ENCODE measurements around the gene CHD1. TPM values are rescaled to one million over a fixed set of nuclear protein-coding genes. Genes with fewer than 3 reads are reported as not detected.

The CHD1 gene
- total RNA-seq, 1 experiment from 2014 or later = 41.8 TPM

- TF ChIP-seq NR3C1 (CRISPR knock-in tag; conservative IDR thresholded peaks at IDR 0.05; ENCODE audit: low read depth) (no peak), NFATC4 (CRISPR knock-in tag; IDR thresholded peaks at IDR 0.05) (no peak)
- TF ChIP-seq, protein P1, sequence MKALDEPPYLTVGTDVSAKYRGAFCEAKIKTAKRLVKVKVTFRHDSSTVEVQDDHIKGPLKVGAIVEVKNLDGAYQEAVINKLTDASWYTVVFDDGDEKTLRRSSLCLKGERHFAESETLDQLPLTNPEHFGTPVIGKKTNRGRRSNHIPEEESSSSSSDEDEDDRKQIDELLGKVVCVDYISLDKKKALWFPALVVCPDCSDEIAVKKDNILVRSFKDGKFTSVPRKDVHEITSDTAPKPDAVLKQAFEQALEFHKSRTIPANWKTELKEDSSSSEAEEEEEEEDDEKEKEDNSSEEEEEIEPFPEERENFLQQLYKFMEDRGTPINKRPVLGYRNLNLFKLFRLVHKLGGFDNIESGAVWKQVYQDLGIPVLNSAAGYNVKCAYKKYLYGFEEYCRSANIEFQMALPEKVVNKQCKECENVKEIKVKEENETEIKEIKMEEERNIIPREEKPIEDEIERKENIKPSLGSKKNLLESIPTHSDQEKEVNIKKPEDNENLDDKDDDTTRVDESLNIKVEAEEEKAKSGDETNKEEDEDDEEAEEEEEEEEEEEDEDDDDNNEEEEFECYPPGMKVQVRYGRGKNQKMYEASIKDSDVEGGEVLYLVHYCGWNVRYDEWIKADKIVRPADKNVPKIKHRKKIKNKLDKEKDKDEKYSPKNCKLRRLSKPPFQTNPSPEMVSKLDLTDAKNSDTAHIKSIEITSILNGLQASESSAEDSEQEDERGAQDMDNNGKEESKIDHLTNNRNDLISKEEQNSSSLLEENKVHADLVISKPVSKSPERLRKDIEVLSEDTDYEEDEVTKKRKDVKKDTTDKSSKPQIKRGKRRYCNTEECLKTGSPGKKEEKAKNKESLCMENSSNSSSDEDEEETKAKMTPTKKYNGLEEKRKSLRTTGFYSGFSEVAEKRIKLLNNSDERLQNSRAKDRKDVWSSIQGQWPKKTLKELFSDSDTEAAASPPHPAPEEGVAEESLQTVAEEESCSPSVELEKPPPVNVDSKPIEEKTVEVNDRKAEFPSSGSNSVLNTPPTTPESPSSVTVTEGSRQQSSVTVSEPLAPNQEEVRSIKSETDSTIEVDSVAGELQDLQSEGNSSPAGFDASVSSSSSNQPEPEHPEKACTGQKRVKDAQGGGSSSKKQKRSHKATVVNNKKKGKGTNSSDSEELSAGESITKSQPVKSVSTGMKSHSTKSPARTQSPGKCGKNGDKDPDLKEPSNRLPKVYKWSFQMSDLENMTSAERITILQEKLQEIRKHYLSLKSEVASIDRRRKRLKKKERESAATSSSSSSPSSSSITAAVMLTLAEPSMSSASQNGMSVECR (CRISPR knock-in tag; IDR thresholded peaks at IDR 0.05; ENCODE audit: borderline replicate concordance) = no peak
- TF ChIP-seq, protein P2, sequence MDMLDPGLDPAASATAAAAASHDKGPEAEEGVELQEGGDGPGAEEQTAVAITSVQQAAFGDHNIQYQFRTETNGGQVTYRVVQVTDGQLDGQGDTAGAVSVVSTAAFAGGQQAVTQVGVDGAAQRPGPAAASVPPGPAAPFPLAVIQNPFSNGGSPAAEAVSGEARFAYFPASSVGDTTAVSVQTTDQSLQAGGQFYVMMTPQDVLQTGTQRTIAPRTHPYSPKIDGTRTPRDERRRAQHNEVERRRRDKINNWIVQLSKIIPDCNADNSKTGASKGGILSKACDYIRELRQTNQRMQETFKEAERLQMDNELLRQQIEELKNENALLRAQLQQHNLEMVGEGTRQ (CRISPR knock-in tag; IDR thresholded peaks at IDR 0.05) = no peak
Observed at GRCh38 chr5:98940581-98940980, 11.8 kb upstream of the CHD1 start (continued).

- ChIA-PET POLR2A (no interaction called here), CTCF (no interaction called here)
- TF ChIP-seq JAZF1 (CRISPR knock-in tag; IDR thresholded peaks at IDR 0.05) (no peak), HMGA2 (CRISPR knock-in tag; IDR thresholded peaks at IDR 0.05) (0 out of 2 replicates have a peak, but pooled peaks have one; percentile 4)
- TF ChIP-seq, protein P3, sequence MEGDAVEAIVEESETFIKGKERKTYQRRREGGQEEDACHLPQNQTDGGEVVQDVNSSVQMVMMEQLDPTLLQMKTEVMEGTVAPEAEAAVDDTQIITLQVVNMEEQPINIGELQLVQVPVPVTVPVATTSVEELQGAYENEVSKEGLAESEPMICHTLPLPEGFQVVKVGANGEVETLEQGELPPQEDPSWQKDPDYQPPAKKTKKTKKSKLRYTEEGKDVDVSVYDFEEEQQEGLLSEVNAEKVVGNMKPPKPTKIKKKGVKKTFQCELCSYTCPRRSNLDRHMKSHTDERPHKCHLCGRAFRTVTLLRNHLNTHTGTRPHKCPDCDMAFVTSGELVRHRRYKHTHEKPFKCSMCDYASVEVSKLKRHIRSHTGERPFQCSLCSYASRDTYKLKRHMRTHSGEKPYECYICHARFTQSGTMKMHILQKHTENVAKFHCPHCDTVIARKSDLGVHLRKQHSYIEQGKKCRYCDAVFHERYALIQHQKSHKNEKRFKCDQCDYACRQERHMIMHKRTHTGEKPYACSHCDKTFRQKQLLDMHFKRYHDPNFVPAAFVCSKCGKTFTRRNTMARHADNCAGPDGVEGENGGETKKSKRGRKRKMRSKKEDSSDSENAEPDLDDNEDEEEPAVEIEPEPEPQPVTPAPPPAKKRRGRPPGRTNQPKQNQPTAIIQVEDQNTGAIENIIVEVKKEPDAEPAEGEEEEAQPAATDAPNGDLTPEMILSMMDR (IDR thresholded peaks at IDR 0.05) = no peak
- Mint-ChIP-seq H3K4me1 (peaks cover 24% of the 10 kb centered on the region), H3K36me3 (no peaks in the 10 kb centered on the region), H3K9me3 (no peaks in the 10 kb centered on the region), H3K27ac (no peak overlapping the region), H3K4me3 (no peak overlapping the region), H3K27me3 (ENCODE audit: low read depth) (no peaks in the 10 kb centered on the region)
- no peak for DNase-seq (ENCODE audit: low spot score)
- ATAC-seq = no peak
Observed at GRCh38 chr5:98938464-98938863, 9.7 kb upstream of the CHD1 start.

DNA sequence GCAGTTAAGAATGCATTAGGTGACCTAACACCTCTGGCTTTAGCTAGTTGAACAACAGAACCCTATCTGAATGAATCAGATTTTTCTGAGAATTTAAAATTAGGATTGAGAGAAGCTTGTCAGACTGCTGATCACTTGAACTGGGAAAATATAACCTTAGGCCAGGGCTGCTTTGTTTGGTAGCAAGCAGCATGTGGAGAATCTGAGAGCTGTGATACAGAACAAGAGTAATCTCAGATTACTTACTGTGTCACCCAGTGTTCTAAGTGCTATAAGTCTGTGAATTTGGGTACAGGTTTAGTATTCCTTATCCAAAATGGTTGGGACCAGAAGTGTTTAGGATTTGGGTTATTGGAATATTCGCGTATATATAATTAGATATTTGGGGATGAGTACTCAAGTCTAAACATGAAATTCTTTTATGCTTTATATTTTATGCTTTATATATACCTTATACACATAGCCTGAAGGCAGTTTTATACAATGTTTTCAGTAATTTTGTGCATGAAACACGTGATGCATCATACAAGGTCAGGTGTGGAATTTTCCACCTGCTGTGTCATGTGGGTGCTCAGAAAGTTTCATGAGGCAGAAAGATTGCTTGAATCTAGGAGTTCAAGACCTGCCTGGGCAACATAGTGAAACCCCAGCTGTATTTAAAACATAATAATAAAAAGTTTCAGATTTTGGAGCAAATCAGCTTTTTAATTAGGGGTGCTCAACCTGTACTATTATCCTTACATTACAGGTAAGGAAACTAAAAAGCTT lies 8.3 kb upstream of the CHD1 start:
- no peaks in the 10 kb centered on the region for H3K27me3 Mint-ChIP-seq (ENCODE audit: low read depth)
- no peak overlapping the region for H3K4me3 Mint-ChIP-seq
- no peak for DNase-seq (ENCODE audit: low spot score)
- ATAC-seq = no peak
- no peak overlapping the region for H3K27ac Mint-ChIP-seq
- H3K36me3 Mint-ChIP-seq = no peaks in the 10 kb centered on the region
- no peaks in the 10 kb centered on the region for H3K9me3 Mint-ChIP-seq
- ChIA-PET CTCF (interaction anchor here (0.6 to 1.3 kb wide), 2 partner anchors 123 to 168 kb away, joined by 3 to 5 read pairs; no protein-coding TSS in a partner anchor), POLR2A (interaction anchor here (1.1 kb wide), 1 partner anchor 8 kb away, joined by 4 read pairs; the partner anchor contains the start of gene CHD1)
- peaks cover 27% of the 10 kb centered on the region for H3K4me1 Mint-ChIP-seq
- TF ChIP-seq CREB1 (CRISPR knock-in tag; IDR thresholded peaks at IDR 0.05) = no peak
- TF ChIP-seq NFATC4 (CRISPR knock-in tag; IDR thresholded peaks at IDR 0.05) = no peak
- no peak for TF ChIP-seq SP1 (CRISPR knock-in tag; conservative IDR thresholded peaks at IDR 0.05)
- TF ChIP-seq HMGXB4 (CRISPR knock-in tag; IDR thresholded peaks at IDR 0.05) = no peak
- TF ChIP-seq, protein P4, sequence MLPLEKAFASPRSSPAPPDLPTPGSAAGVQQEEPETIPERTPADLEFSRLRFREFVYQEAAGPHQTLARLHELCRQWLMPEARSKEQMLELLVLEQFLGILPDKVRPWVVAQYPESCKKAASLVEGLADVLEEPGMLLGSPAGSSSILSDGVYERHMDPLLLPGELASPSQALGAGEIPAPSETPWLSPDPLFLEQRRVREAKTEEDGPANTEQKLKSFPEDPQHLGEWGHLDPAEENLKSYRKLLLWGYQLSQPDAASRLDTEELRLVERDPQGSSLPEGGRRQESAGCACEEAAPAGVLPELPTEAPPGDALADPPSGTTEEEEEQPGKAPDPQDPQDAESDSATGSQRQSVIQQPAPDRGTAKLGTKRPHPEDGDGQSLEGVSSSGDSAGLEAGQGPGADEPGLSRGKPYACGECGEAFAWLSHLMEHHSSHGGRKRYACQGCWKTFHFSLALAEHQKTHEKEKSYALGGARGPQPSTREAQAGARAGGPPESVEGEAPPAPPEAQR (CRISPR knock-in tag; IDR thresholded peaks at IDR 0.05) = no peak
- TF ChIP-seq ZNF317 (CRISPR knock-in tag; IDR thresholded peaks at IDR 0.05; ENCODE audit: borderline replicate concordance, low read depth) = no peak
- TF ChIP-seq, protein P5, sequence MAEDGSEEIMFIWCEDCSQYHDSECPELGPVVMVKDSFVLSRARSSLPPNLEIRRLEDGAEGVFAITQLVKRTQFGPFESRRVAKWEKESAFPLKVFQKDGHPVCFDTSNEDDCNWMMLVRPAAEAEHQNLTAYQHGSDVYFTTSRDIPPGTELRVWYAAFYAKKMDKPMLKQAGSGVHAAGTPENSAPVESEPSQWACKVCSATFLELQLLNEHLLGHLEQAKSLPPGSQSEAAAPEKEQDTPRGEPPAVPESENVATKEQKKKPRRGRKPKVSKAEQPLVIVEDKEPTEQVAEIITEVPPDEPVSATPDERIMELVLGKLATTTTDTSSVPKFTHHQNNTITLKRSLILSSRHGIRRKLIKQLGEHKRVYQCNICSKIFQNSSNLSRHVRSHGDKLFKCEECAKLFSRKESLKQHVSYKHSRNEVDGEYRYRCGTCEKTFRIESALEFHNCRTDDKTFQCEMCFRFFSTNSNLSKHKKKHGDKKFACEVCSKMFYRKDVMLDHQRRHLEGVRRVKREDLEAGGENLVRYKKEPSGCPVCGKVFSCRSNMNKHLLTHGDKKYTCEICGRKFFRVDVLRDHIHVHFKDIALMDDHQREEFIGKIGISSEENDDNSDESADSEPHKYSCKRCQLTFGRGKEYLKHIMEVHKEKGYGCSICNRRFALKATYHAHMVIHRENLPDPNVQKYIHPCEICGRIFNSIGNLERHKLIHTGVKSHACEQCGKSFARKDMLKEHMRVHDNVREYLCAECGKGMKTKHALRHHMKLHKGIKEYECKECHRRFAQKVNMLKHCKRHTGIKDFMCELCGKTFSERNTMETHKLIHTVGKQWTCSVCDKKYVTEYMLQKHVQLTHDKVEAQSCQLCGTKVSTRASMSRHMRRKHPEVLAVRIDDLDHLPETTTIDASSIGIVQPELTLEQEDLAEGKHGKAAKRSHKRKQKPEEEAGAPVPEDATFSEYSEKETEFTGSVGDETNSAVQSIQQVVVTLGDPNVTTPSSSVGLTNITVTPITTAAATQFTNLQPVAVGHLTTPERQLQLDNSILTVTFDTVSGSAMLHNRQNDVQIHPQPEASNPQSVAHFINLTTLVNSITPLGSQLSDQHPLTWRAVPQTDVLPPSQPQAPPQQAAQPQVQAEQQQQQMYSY (CRISPR knock-in tag; IDR thresholded peaks at IDR 0.05) = no peak
- no peak for TF ChIP-seq NFE2L1 (CRISPR knock-in tag; IDR thresholded peaks at IDR 0.05)
- TF ChIP-seq MLX (CRISPR knock-in tag; IDR thresholded peaks at IDR 0.05) = no peak
- no peak for TF ChIP-seq TEAD1 (CRISPR knock-in tag; IDR thresholded peaks at IDR 0.05)

All from WTC11 (cell line).